ENCODE data around the gene UBXN7.

DNA sequence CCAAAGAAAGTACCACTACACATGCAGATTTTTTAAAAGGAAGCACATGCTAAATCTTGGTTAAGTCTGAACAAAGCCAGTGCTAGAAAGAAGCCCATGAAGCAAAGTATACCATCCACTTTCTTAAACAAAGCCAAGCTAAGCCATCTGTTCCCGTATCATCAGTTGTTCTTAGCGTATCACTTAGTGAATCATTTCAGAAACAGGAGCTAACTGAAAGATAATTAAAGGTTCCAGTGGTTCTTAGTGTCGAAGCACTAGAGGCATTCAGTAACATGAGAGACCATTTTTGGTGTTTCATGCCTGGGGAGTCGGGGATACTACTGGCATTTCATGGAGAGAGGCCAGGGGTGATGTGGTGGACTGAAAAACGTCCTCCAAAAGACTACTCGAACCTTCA is 12.8 kb downstream of the UBXN7 start:
- TF ChIP-seq ZNF274 (IDR thresholded peaks at IDR 0.05; ENCODE audit: low read depth, low read length), result no peak
- TF ChIP-seq YY1 (IDR thresholded peaks at IDR 0.05; ENCODE audit: insufficient read depth, insufficient read length), result no peak
- TF ChIP-seq SUZ12 (IDR thresholded peaks at IDR 0.05; ENCODE audit: extremely low read depth, insufficient read depth, insufficient read length), result no peak

Measured in NT2/D1 (cell line).